K562 (cell line): ENCODE measurements around the gene HSF4.

Source experiments
- GABPA ChIP-seq: fragments of 200-800 bp; sonication (Bioruptor generic); conservative IDR thresholded peaks from 2 replicates; pipeline ENCODE4 v1.6.1; 2016; ENCODE audit warnings: low read depth, missing genetic modification characterization, missing compliant biosample characterization
- LARP7 ChIP-seq: fragments of 450-650 bp; IDR thresholded peaks from 2 replicates; pipeline ENCODE4 v1.6.1; 2016
- POLR2A ChIP-seq: fragments of 450-650 bp; conservative IDR thresholded peaks from 2 replicates; pipeline ENCODE4 v1.6.1; 2016
- SIX5 ChIP-seq, 2 experiments: IDR thresholded peaks; 2 replicates each; pipeline ENCODE4 v1.6.1; 2011; ENCODE audit warnings: low read length in 2 of 2, borderline replicate concordance in 1 of 2, low read depth in 1 of 2, mild to moderate bottlenecking in 1 of 2, moderate library complexity in 1 of 2; ENCODE audit not compliant: insufficient read depth in 1 of 2

DNA sequence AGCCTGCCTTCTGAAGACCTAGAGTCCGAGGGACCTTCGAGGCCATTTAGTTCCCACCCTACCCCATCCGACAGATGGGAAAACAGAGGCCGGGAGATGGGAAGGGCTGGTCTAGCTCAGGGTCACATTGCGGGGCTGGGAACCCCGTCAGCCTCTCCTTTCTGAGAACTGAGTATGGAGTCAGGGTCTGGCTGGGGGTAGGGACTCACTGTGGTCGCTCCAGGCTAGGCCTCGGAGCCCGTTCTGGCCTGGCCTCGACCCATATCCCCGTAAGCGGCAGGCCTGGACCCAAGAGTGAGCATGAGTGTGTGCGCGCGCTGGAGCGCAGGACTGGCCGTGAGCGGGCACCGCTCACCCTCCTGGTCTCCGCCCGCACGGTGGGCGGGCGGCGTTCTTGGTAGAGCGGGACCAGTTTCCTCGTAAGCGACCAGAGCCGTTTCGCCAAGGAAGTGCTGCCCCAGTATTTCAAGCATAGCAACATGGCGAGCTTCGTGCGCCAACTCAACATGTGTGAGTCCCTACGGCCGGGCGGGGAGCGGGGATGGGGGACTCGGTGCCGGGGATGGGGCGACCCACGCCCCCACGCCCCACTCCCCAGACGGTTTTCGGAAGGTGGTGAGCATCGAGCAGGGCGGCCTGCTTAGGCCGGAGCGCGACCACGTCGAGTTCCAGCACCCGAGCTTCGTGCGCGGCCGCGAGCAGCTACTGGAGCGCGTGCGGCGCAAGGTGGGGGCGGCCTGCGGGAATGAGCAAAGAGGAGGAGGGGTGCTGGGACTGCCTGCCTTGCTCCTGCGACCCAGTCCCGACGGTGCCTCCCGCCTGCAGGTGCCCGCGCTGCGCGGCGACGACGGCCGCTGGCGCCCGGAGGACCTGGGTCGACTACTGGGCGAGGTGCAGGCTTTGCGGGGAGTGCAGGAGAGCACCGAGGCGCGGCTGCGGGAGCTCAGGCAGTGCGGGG lies 855 bp downstream of the HSF4 start:
- TF ChIP-seq LARP7 (no peak), POLR2A (no peak), GABPA (tag) (no peak), SIX5 (IDR thresholded peaks at IDR 0.05; ENCODE audit: borderline replicate concordance in 1 of 2, insufficient read depth in 1 of 2, low read depth in 1 of 2, low read length in 2 of 2) (no peak)
